GM12874 (cell line): ENCODE results near the gene PPFIA2.

Source experiments
- TF ChIP-seq, protein P1 (sequence below): IDR thresholded peaks from 2 replicates; pipeline ENCODE4 v1.5.1; 2011; ENCODE audit warnings: low read depth, mild to moderate bottlenecking, control low read depth, low read length, moderate library complexity; ENCODE audit not compliant: insufficient read depth

PPFIA2 gene

DNA sequence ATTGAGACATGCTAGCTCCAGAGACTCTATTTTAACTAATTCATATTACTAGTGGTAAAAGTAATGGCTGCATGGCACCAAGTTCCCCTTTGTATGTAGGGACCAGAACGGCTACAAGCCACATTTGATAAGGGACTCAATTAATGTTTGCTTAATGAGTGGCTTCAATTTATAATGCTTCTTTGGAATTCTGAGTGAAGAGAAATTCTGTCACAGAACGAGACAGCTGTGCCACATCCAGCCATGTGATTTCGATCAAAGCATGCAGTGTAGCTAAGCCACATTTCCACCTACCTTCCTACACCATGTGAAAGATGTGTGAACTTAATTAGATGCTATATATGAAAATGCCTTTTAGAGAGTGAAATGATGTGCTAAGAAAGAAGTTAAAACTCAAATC lies 463.9 kb downstream of the PPFIA2 start:
- TF ChIP-seq, protein P1, sequence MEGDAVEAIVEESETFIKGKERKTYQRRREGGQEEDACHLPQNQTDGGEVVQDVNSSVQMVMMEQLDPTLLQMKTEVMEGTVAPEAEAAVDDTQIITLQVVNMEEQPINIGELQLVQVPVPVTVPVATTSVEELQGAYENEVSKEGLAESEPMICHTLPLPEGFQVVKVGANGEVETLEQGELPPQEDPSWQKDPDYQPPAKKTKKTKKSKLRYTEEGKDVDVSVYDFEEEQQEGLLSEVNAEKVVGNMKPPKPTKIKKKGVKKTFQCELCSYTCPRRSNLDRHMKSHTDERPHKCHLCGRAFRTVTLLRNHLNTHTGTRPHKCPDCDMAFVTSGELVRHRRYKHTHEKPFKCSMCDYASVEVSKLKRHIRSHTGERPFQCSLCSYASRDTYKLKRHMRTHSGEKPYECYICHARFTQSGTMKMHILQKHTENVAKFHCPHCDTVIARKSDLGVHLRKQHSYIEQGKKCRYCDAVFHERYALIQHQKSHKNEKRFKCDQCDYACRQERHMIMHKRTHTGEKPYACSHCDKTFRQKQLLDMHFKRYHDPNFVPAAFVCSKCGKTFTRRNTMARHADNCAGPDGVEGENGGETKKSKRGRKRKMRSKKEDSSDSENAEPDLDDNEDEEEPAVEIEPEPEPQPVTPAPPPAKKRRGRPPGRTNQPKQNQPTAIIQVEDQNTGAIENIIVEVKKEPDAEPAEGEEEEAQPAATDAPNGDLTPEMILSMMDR, result no peak

DNA sequence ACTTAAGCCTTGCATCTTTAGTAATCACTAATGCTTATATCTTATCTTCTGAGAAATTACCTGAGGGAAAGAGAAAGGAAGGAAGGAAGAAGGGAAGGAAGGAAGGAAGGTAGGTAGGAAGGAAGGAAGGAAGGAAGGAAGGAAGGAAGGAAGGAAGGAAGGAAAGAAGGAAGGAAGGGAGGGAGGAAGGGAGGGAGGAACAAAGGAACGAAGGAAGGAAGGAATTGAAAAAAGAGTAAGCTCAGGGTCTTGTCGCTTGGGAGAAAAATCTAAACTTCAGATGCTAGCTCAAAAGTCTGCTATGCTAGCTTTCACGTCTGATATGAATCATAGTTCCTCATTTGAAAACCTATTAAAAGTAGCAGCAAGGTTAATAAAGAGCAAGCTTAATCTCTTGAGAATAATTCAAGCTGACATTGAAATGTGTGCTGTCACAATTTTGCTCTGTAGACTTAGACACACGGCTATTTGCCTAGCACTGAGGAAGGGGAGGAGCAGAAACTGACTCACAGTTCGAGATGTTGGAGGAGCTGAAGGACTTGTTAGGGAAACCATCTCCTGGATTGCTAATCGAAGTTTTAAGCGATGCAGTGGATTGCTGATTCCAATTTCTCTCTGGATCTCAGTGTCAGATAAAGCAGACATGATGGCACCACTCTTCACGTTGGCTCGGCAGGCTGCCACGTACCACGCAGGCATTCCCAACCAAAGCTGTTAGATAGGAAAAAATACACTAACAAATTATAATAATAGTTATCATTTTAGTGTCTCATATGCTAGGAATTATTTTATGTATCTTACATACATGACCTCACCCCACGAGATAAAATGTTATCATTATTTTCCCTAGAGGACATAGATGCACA lies 464.6 kb downstream of the PPFIA2 start:
- TF ChIP-seq, protein P1, result no peak

DNA sequence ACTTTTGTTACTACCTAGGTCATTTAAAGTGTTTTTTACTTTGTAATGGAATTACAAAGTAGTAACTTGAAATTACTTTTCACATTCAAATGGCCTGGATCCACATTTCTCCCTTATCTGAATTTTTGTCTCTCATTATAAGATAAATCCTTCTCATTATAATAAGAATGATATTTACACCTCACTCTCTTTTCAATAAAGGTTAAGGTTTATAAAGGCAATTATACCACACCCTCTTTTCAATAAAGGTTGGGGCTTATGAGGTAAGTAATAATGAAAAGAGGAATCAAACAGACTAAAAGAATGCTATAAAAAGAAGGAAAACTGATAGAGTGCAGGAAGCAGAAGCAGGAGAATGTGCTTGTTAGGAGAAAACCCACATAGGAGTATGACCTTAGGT lies 470.5 kb downstream of the PPFIA2 start:
- TF ChIP-seq, protein P1, result no peak

DNA sequence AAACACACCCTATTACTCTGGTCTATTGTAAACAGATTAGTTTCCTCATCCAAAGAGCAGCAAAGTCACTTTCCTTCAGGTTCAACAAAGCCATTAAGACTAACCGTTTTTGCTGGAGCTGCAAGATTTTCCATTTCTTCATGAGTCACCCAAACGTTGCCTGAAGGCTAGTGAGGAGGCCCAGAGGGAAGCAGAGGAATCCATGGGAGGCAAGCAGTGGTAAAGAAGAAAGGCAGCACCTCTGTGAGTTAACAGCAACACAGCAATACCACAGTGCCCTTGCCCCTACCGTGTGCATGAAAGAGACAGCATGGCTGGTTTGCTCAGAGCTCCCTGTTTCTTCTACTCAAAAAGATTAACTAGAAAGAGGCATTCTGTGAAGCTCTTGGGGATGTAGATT lies 475.0 kb downstream of the PPFIA2 start:
- TF ChIP-seq, protein P1, result no peak

DNA sequence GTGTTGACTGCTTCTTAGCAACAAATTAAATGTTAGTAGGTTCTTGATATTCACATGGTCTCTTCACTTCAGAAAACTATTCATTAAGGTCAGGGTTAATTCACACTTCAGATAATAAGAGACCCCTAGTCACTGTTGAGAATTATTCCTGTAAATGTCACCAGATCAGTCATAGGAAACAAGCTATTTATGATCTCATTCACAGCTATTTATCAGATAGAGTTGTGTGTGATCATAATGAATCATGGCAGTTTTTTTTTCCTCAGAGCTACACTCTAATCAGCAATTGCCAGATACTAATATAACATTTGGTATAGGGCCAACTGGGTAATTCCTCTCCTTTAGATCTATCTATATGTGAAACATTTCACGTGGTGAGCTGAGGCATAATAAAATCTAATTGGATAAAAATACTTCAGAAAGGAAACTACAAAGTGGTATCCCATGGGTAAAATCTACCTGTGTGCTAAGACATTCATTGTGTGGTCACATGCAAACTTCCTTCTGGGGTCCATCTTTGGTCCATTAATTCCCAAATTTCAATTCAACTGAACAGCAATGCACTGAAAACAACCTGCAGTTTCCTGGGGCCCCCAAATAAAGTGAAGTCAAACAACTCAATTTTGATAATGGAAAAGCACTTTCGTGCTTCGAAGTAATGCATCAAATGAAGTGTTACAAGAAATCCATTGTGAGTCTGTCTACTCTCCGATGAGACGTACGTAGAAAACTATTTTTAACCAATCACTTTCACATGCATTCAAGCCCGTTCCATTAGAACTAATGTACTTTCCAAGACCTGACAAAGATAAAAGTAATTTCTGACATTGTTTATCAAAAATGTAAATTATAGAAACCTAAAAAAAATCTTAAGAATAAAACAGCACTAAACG lies 484.3 kb downstream of the PPFIA2 start:
- TF ChIP-seq, protein P1, result no peak

DNA sequence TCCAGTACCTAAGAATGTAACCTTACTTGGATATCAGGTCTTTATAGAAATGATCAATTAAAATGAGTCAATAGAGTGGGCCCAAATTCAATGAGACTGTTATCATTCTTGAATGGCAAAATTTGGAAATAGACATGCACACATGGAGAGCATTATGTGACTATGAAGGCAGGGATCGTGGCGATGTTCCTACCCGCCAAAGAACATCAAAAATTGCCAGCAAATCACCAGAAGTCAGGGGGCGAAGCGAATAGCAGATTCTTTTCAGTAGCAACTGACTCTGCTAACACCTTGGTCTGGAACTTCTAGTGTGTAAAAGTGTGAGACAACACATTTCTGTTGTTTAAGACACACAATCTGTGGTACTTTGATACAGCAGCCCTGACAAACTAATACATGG lies 488.8 kb downstream of the PPFIA2 start:
- TF ChIP-seq, protein P1, result no peak

DNA sequence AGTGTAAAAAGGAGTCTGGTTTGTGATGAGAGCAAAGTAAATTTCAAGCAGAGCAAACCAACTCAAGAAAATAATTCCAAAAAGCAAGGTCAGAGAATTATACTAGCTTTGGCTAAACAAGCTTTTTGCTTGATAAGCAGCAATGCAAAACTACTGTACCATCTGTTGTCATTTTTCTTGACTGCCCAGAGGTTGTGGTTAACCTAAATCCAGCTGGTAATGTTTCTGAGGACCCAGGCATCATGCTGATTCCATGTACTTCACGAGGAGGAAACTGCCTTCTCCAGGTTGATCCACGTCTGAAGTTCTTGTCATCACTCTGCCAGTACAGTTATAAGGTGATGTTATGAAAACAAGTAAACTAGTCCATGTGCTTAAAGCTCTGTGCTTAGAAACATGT lies 496.1 kb downstream of the PPFIA2 start:
- TF ChIP-seq, protein P1, result no peak
